HG02973 (cell line): ENCODE data around the gene HSH2D.
A peak's percentile ranks its signal among the peaks of the same experiment; 100 is the strongest.
"Not testable (repeated sequence)": the region's sequence is repeated elsewhere in the genome, so short reads cannot be mapped to it uniquely, and the experiment has no call there.

Source experiments
- ATAC-seq: cut with Tn5 transposase; IDR thresholded peaks from one replicate; pipeline ENCODE4 v1.9.1; 2021; ENCODE audit warnings: moderate library complexity; ENCODE audit not compliant: unreplicated experiment

HSH2D gene

DNA sequence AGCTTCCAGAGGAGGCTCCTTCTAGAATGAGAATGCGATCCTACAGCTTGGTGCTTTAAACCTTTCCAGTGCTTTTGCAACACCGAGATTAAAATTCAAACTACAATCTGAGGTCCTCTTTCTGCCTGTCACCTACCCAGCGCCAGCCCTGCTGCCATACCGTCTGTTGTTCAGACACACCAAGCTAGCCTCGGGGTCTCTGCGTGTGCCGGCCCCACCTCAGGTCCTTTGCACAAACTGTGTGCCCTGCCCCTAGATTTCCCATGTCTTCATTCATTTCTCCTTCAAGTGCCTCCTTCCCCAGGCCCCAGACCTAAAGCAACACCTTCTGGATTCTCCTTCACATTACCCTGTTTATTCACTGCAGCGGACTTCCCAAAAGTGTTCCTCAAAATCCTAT lies 11.1 kb downstream of the HSH2D start:
- no peak for ATAC-seq

DNA sequence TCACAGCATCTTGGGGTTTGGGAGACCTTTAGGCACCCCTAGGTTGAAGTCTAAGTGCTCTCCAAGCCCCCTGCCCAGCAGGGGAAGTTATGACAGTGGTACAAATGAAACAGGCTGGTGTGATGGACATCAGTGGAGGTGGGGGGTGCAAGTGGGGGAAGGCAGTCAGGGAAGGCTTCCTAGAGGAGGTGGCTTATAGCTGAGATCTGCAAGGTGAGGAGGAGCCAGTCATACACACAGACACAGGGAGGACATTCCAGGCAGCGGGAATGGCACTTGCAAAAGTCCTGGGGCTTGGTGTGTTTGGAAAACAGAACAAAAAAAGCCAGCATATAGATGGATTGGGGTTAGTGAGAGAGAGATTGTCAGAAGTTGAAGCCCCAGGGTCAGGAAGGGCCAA lies 11.6 kb downstream of the HSH2D start:
- ATAC-seq = no peak

DNA sequence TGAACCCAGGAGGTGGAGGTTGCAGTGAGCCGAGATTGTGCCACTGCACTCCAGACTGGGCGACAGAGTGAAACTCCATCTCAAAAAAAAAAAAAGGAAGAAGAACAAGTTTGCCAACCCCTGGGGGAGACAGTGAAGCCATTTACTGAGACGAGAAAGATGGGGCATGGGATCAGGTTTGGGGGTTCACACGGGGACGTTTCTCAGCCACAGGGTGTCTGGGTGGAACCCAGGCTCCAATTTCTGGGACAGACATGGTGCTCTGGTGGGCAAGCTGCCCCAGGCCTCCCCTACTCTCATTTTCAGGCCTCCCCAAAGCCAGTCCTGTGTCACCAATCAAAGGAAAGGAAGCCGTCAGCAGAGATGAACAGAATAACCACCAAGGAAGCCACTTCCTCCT lies 13.4 kb downstream of the HSH2D start:
- no peak for ATAC-seq

DNA sequence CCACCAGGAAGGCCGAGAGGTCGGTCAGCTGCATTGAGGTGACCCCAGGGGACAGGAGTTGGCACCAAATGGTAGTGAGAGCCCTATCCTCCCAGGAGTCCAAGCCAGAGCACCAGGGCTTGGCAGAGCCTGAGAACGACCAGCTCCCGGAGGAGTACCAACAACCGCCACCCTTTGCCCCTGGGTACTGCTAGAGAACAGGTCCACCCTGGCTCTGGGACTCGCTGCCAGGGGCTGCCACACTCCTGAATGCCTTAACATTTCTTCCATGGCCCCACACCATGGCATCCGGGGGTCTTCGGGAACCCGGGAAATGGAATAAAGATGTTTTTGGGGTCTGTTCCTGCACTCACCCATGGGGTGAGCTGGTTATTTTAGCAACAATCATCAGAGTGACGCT lies 14.1 kb downstream of the HSH2D start:
- no peak for ATAC-seq

DNA sequence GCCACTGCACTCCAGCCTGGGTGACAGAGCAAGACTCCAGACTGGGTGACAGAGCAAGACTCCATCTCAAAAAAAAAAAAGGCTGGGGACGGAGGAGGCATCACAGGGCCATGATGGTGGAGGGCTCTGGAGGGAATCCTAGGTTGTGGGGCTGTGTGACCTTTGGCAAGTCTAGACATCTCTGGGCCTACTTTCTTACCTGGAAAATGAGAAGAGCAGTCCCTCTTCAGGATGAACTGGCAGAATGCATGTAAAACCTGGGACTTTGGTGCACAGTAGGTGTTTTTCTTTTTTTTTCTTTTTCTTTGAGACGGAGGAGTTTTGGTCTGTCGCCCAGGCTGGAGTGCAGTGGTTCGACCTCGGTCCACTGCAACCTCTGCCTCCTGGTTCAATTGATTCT lies 16.2 kb downstream of the HSH2D start:
- ATAC-seq = no peak

DNA sequence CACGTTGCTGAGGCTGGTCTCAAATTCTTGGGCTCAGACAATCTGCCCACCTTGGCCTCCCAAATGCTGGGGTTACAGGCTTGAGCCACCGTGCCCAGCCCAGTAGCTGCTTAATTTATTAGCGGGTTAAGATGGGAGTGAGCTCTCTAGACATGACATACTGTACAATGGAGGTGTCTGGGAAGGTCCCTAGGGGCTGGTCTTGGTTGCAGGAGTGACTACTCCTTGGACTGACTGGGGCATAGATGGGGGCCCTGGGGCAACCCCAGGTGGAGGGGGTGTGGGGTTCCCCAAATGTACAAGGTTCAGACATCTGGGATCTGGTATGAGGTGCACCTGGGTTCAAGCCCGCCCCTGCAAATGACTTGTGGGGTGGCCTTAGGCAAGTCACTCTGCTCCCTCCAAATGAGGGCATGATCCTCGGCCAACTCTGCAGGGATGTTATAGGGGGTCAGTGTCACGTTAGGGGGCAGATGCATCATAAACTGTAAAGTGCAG lies 17.0 kb downstream of the HSH2D start:
- no peak for ATAC-seq

DNA sequence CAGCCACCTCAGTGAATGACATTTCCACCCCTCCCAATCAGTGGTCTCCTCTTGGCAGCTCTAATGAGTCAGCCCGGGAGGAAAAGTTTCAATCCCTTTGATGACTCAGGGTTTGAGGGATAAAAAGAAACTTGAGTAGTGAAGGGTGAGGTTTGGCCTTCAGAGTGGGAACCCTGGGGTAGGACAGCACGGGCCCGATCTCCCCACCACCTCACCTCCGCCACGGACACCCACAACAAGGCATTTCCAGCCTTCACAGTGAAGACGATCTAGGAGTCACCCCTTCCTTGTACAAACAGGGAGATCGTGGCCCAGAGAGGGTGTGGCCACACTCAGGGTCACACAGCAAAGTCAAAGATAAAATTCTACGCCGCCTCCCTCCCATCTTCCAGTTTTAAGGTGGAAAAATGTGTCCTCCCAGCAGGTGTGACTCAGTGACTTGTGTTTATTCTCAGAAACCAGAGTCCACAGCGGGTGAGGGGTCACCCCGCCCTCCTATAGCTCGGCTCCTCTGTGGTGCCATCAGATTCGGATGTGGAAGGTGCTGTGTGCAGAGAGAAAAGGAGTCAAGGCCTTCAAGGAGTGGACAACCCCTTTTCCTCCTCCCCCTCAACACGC lies 17.6 kb downstream of the HSH2D start:
- no peak for ATAC-seq

DNA sequence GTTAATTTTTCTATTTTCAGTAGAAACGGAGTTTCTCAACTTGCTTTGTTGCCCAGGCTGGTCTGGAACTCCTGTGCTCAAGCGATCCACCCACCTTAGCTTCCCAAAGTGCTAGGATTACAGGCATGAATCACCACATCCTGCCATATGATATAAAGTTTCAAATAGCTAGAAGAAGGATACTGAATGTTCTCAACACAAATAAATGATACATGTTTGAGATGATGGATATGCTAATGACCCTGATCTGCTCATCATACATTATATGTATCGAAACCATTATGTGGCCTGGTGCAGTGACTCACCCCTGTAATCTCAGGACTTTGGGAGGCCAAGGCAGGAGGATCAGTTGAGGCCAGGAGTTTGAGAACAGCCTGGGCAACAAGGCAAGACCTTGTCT lies 18.4 kb downstream of the HSH2D start:
- no peak for ATAC-seq

DNA sequence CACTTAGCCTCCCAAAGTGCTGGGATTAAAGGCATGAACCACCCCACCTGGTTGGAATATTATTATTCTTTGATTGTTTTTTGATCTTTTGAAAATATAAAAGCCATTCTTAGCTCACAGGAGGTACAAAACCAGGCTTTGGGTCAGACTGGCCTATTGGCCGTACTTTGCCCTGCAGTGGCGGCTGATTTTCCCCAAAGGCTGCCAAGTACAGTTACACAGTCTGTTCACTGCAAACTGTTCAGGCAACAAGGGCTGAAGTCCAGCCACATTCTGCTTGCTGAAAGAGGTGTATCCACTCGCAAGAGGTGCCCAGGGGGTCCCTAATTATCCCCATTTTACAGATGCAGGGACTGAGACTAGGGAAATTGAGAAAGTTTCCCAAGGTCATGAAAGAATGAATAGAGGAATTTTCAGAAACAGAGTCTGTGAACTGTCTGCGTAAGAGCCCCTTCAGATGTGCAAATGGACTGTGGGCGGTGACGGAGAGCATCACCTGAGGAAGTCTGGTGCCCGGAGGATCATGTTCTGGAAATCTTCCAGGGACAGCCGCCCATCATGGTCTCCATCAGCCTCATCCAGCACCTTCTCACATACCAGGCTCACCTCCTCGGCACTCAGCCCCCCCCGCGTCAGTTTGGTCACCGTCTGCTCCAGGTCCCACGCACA lies 20.9 kb downstream of the HSH2D start:
- no peak for ATAC-seq

DNA sequence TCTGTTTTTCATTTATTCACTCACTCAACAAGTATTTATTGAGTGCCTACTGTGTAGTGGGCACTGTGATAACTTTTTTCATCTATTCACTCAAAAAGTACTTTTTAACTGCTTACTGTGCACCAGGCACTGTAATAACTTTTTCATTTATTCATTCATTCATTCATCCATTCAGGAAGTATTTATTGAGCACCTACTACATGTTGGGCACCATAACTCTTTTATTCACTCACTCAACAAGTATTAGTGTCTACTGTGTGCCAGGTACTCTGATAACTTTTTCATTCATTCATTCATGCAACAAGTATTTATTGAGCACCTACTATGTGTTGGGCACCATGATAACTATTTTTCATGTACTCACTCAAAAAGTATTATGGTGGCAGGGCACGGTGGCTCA lies 22.9 kb downstream of the HSH2D start:
- no peak for ATAC-seq

DNA sequence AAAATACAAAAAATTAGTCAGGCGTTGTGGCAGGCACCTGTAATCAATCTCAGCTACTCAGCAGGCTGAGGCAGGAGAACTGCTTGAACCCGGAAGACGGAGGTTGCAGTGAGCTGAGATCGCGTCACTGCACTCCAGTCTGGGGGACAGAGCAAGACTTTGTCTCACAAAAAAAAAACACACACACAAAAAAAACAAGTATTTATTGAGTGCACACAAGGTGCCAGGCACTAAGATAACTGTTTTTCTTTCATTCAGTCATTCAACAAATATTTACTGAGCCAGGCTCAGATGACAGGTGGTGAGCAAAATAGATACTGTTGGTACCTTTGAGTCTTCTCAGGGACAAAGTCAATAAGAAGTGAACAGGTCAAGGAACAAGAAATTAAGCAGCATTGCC lies 23.6 kb downstream of the HSH2D start:
- ATAC-seq = no peak

DNA sequence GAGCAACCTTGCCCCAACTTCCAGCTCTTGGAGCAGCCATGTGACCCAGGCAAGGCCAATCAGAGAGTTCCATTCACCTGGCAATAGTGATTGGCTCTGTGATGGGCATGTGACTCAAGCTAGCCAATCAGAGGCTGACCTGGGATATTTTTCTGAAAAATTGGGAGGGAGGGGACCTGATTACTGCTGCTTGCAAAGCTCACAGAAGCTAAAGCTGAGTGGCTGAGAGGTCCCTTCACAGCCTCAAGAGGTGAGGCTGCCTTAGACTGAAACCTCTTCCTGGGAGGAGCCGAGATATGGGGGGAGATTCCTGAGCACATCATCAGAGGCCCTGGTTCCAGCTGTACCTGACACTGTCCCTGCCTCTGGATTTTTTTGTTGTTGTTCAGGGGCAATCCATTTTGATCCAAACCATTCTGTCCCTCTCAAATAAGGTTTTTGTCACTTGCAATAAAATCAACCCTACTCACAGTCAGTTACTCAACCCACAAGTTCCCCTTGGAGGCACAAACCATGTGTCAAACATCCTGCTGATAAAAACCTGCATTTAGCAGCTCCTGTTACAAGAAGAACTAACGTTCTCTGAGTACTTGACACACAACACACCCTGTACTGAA lies 25.1 kb downstream of the HSH2D start:
- ATAC-seq = no peak

DNA sequence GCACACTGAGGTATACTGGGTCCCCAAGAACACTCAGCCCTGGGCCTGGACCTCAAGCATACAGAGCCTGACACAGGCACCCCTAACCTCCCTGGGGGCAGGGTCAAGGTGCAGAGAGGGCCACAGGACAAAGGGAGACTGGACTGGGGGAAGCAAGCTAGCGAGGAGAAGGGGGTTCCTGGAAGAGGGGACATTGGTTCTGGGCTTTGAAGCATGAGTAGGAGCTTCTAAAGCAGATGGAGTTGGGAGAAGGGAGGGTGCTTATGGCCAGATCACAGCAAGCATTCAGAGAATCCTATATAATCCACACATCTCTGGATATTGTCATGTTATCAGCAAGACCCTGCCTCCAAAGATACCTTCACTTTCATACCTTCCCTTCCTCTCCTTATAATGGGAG lies 26.6 kb downstream of the HSH2D start:
- ATAC-seq = no peak

DNA sequence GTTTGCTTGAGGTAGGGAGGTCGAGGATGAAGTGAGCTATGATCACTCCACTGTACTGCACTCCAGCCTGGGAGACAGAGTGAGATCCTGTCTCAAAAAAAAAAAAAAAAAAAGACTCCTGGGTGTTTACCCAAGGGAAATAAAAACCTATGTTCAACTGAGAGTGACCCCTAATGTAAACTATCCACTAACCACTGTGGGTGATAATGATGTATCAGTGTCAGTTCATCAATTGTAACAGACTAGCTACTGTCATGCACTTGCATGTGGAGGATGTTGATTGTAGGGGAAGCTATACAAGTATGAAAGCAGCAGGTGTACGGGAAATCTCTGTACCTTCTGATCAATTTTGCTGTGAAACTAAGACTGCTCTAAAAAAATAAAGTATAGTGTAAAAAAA lies 32.5 kb downstream of the HSH2D start:
- no peak for ATAC-seq

DNA sequence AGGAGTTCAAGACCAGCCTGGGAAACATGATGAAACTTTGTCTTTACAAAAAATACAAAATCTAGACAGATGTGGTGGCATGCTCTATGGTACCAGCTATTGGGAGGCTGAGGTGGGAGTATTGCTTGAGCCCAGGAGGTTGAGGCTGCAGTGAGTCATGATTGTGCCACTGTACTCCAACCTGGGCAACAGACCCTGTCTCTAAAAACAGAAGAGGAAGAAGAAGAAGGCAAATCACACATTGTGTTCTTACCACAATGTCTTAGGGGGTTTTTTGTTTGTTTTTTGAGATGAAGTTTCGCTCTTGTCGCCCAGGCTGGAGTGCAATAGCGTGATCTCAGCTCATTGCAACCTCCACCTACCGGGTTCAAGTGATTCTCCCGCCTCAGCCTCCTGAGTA lies 35.4 kb downstream of the HSH2D start:
- ATAC-seq = not testable (repeated sequence)

DNA sequence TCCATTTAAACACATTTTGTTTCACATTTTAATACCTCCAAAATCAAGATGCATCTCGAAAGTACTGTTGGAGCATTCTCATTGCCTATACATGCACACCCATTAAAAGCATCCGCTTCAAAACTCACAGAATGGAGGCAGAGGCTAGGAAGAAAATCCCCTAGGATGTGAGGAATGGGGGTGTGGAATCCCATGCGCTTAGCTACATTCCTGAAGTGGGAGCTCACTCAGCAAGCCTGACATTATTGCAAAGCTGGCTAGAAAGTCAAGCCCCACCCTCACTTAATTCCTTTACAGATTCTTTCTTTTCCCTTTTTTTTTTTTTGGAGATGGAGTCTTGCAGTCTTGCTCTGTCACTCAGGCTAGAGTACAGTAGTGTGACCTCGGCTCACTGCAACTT lies 37.1 kb downstream of the HSH2D start:
- ATAC-seq = no peak

DNA sequence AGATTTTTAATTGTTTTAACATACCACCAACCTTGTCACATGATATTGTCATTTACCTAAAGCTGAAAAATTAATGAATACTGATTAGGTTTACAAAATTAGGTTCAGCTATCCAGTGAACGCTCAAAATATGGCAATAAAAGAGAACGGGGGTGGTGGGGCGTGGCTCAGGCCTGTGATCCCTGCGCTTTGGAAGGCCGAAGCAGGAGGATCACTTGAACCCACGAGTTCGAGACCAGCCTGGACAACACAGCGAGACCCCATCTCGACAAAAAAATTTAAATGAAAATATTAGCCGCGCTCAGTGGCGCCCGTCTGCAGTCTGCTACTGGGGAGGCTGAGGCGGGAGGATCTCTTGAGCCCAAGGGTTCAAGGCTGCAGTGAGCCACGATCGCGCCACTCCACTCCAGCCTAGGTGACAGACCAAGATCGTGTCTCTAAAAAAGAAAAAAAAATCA lies 41.2 kb downstream of the HSH2D start:
- ATAC-seq = peak; percentile 5

DNA sequence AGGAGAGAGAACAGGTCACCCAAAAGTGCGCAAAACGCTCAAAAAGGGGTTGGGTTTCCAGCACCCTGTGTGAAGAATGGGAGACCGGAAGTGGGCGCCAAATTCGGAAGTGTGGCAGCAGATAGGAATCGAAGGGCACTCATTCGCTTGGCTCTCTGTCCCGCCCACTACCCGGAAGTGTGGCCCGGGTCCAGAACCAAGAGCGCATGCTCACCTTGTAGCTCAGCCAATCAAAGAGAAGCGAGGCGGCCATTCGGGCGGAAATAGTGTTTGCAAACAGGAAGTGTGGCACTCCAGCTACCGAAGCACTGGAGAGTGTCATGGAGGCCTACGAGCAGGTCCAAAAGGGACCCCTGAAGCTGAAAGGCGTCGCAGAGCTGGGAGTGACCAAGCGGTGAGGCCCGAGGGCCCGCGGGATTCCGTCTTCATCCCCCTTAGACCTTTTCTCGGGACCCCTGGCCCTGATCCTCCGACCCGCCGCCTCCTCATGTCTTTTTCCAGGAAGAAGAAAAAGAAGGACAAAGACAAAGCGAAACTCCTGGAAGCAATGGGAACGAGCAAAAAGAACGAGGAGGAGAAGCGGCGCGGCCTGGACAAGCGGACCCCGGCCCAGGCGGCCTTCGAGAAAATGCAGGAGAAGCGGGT lies 41.8 kb downstream of the HSH2D start, which contains the start of gene FAM32A:
FAM32A (plus strand) TSS at position 288 of the 645 bp plus-strand sequence; CDS start at position 321, 33 bp downstream.
- ATAC-seq = peak; percentile 85

DNA sequence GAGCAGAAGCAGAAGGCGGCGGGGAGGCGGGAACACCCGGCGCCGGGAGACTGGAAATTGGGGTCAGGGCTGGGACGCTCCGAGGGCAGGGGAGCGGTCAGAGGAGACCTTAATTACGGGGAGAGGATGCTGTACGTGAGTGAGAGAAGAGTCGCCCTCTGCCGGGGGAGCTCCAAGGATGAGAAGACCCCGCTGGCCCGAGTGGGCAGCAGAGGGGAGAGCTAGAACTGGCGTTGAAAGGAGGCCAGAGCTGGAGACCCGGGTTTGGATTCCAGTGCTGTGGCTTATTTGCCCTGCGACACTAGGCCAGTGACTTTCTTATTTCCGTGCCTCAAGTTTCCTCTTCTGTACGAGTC lies 42.3 kb downstream of the HSH2D start:
- no peak for ATAC-seq

DNA sequence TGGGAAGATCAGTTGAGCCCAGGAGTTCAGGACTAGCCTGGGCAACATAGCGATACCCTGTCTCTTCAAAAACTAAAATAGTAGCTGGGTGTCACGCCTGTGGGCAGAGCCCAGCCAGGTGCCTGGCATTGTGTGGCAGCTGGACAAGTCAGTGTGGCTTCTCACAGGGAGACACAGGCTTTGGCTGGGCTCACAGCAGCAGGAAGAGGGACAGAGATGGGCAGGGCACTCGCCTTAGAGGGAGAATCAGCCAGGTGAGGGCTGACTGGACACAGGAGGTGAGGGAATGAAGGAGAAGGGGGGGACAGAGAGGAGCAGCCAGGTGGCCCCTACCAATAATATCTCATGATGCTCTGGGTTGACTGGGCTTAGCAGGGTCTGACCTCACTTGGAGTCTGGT lies 45.0 kb downstream of the HSH2D start:
- ATAC-seq = no peak

DNA sequence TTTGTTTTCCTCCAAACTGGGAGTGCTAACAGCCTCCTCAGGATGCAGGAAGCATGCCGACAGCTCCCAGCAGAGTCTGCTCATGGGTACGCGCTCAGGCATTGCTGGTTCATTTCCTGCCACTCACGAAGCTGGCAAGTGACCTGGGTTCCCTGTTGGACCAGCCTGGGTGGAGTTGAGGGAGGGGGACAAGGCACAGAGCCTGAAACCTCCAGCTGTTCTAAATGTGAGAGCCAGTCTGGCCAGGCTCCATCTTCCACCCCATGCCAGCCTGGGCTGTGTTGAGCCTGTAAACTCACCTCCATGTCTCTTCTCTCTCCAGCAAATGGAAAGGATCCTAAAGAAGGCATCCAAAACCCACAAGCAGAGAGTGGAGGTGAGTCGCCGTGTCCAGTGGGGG lies 46.7 kb downstream of the HSH2D start:
- ATAC-seq = no peak

DNA sequence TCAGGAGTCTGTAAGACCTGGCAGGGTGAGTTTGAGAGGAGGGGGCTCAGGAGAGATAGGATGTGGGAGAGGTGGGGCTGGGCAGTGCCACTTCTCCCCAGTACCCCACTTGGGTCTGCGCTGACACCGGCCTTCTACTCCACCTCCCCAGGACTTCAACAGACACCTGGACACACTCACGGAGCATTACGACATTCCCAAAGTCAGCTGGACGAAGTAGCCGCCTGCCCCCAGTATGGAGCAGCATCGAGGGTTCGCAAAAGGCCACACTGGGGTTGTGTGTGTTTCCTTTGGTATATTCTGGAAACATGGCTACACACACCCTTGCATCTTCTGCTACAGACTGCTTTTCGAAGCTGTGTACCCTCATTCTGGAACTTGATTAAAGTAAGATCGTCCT lies 47.3 kb downstream of the HSH2D start:
- ATAC-seq = no peak
